RWPE2 (cell line): ENCODE results near the gene KCNMA1.

Experiments used
- ATAC-seq: fragments of 200-7000 bp; cut with Tn5 transposase; 3 replicates; pipeline ENCODE4 v1.9.1; 2021; ENCODE audit warnings: low read depth
- DNase-seq: peaks from one replicate; pipeline ENCODE4 v3.0.0-alpha.2; 2020; ENCODE audit warnings: low spot score
- H3K27ac ChIP-seq: fragments of 450-650 bp; 2 replicates; pipeline ENCODE4 v1.5.1; 2017; ENCODE audit warnings: mild to moderate bottlenecking; ENCODE audit not compliant: poor library complexity, severe bottlenecking
- H3K27me3 ChIP-seq: fragments of 250-450 bp; sonication (Bioruptor Pico); 2 replicates; pipeline ENCODE4 v1.5.1; 2021; ENCODE audit warnings: mild to moderate bottlenecking, moderate library complexity; ENCODE audit not compliant: insufficient read depth, poor library complexity, severe bottlenecking
- H3K36me3 ChIP-seq: fragments of 250-450 bp; sonication (Bioruptor Pico); 2 replicates; pipeline ENCODE4 v1.5.1; 2020; ENCODE audit warnings: low read depth, mild to moderate bottlenecking, moderate library complexity
- H3K4me1 ChIP-seq: fragments of 250-450 bp; sonication (Bioruptor Pico); 2 replicates; pipeline ENCODE4 v1.5.1; 2021; ENCODE audit warnings: mild to moderate bottlenecking, moderate library complexity; ENCODE audit not compliant: insufficient read depth, poor library complexity, severe bottlenecking
- H3K4me3 ChIP-seq: fragments of 250-450 bp; sonication (Bioruptor Pico); 2 replicates; pipeline ENCODE4 v1.5.1; 2021; ENCODE audit warnings: mild to moderate bottlenecking, moderate library complexity; ENCODE audit not compliant: severe bottlenecking
- H3K9me3 ChIP-seq: fragments of 250-450 bp; sonication (Bioruptor Pico); 2 replicates; pipeline ENCODE4 v1.5.1; 2021; ENCODE audit warnings: mild to moderate bottlenecking, moderate library complexity; ENCODE audit not compliant: severe bottlenecking
- CTCF ChIP-seq: fragments of 450-650 bp; IDR thresholded peaks from one replicate; pipeline ENCODE4 v1.5.1; 2017; ENCODE audit warnings: mild to moderate bottlenecking, moderate library complexity; ENCODE audit not compliant: poor library complexity, severe bottlenecking

Gene KCNMA1

GRCh38 chr10:76910184-76910962 is 727.2 kb downstream of the KCNMA1 start:
- TF ChIP-seq CTCF, result no peak
- no peak overlapping the region for H3K4me3 ChIP-seq
- no peak overlapping the region for H3K27ac ChIP-seq
- H3K4me1 ChIP-seq, result no peaks in the 10 kb centered on the region
- H3K27me3 ChIP-seq, result no peaks in the 10 kb centered on the region
- DNase-seq (no peak), ATAC-seq (no peak)
- H3K9me3 ChIP-seq, result no peaks in the 10 kb centered on the region
- H3K36me3 ChIP-seq, result no peaks in the 10 kb centered on the region

GRCh38 chr10:76906256-76906655 is 731.4 kb downstream of the KCNMA1 start:
- Histone ChIP-seq H3K36me3 (no peaks in the 10 kb centered on the region), H3K9me3 (no peaks in the 10 kb centered on the region), H3K27me3 (no peaks in the 10 kb centered on the region), H3K4me3 (no peak overlapping the region), H3K27ac (no peak overlapping the region), H3K4me1 (no peaks in the 10 kb centered on the region)
- DNase-seq, result no peak
- no peak for TF ChIP-seq CTCF
- ATAC-seq, result no peak

GRCh38 chr10:76905251-76905650 is 732.4 kb downstream of the KCNMA1 start:
- H3K9me3 ChIP-seq, result no peaks in the 10 kb centered on the region
- H3K27me3 ChIP-seq, result no peaks in the 10 kb centered on the region
- no peak overlapping the region for H3K27ac ChIP-seq
- ATAC-seq (no peak), DNase-seq (no peak)
- H3K36me3 ChIP-seq, result no peaks in the 10 kb centered on the region
- TF ChIP-seq CTCF, result no peak
- H3K4me3 ChIP-seq, result no peak overlapping the region
- H3K4me1 ChIP-seq, result no peaks in the 10 kb centered on the region

- no peaks in the 10 kb centered on the region for H3K27me3 ChIP-seq
- no peak for TF ChIP-seq CTCF
- no peaks in the 10 kb centered on the region for H3K36me3 ChIP-seq
- ATAC-seq, result no peak
- no peak overlapping the region for H3K27ac ChIP-seq
- no peak overlapping the region for H3K4me3 ChIP-seq
- no peaks in the 10 kb centered on the region for H3K9me3 ChIP-seq
- DNase-seq, result no peak
- H3K4me1 ChIP-seq, result no peaks in the 10 kb centered on the region
These were observed 734.1 kb downstream of the KCNMA1 start for GRCh38 chr10:76903387-76903945.

- ATAC-seq, result no peak
- H3K27ac ChIP-seq, result no peak overlapping the region
These were observed 734.7 kb downstream of the KCNMA1 start for GRCh38 chr10:76902949-76903348.

More at GRCh38 chr10:76902949-76903348, 734.7 kb downstream of the KCNMA1 start:
- TF ChIP-seq CTCF, result peak; percentile 24
- no peaks in the 10 kb centered on the region for H3K27me3 ChIP-seq
- DNase-seq, result no peak
- no peaks in the 10 kb centered on the region for H3K4me1 ChIP-seq
- H3K9me3 ChIP-seq, result peaks cover 2% of the 10 kb centered on the region
- no peaks in the 10 kb centered on the region for H3K36me3 ChIP-seq
- no peak overlapping the region for H3K4me3 ChIP-seq
